Endothelial cell of umbilical vein (primary cell): ENCODE results near the gene SPTBN5. TPM values are rescaled to one million over a fixed set of nuclear protein-coding genes. Genes with fewer than 3 reads are reported as not detected.

Source experiments
- BruUV-seq: library from RNA; stranded (reverse); fragments of 400-500 nt; replicated peaks from 2 replicates; lab custom pipeline; 2021; lab: Mats Ljungman, UMichigan
- CTCF ChIA-PET: fragments of 300-600, 350-600 bp; sonication (Branson Sonifier 250); formaldehyde crosslinking; loops from one replicate; lab custom pipeline; 2021; ENCODE audit warnings: antibody characterized with exemption, inconsistent platforms; lab: Charles Lee
- POLR2A ChIA-PET: fragments of 300-600, 350-600 bp; sonication (Branson Sonifier 250); formaldehyde crosslinking; loops from one replicate; lab custom pipeline; 2021; ENCODE audit warnings: antibody characterized with exemption, inconsistent platforms; lab: Charles Lee
- DNase-seq: peaks from one replicate; pipeline ENCODE4 v3.0.0-alpha.2; 2011; ENCODE audit warnings: low read depth, low spot score
- FAIRE-seq: peaks from 2 replicates; lab custom pipeline; 2011; peaks lifted over from hg19 to GRCh38; lab: Jason Lieb, UNC
- H2AFZ ChIP-seq: 2 replicates; pipeline ENCODE4 v1.6.0; 2012; ENCODE audit warnings: low read depth, low read length, control low read depth, inconsistent platforms
- H3K27ac ChIP-seq: 2 replicates; pipeline ENCODE4 v1.5.1; 2011; ENCODE audit warnings: low read depth, mild to moderate bottlenecking, control low read depth, low read length, moderate library complexity; ENCODE audit not compliant: insufficient read depth
- H3K27me3 ChIP-seq, 2 experiments: 2 replicates each; pipeline versions ENCODE4 v1.6.0 to v1.6.1; 2011; ENCODE audit warnings: low read length in 2 of 2, mixed read lengths in 1 of 2; ENCODE audit not compliant: control insufficient read depth in 2 of 2, insufficient read depth in 2 of 2
- H3K36me3 ChIP-seq, 2 experiments: 2 replicates in 1 of 2; 3 replicates in 1 of 2; pipeline ENCODE4 v1.5.1; 2011; ENCODE audit warnings: low read length in 2 of 2, mild to moderate bottlenecking in 1 of 2, moderate library complexity in 1 of 2; ENCODE audit not compliant: control insufficient read depth in 2 of 2, insufficient read depth in 2 of 2; ENCODE audit errors: extremely low read depth in 1 of 2
- H3K4me1 ChIP-seq: 3 replicates; pipeline ENCODE4 v1.5.1; 2011; ENCODE audit warnings: mild to moderate bottlenecking, low read length; ENCODE audit not compliant: control insufficient read depth, insufficient read depth; ENCODE audit errors: extremely low read depth
- H3K4me2 ChIP-seq: 2 replicates; pipeline ENCODE4 v1.6.1; 2011; ENCODE audit warnings: low read length, control low read depth, mixed read lengths; ENCODE audit not compliant: insufficient read depth
- H3K4me3 ChIP-seq, 3 experiments: fragments of 200-600 bp in 1 of 3; sonication (generic), shearing (Covaris generic) in 1 of 3; replicated peaks in 1 of 3; 2 replicates each; pipeline ENCODE4 v1.5.1; 2011 to 2016; ENCODE audit warnings: control low read depth in 3 of 3, low read length in 3 of 3, mild to moderate bottlenecking in 2 of 3, inconsistent platforms in 1 of 3, low read depth in 1 of 3, moderate library complexity in 1 of 3; ENCODE audit not compliant: insufficient read depth in 1 of 3
- H3K79me2 ChIP-seq: 2 replicates; pipeline ENCODE4 v1.6.0; 2012; ENCODE audit warnings: low read length, inconsistent platforms; ENCODE audit not compliant: control insufficient read depth, insufficient read depth
- H3K9ac ChIP-seq: replicated peaks from 2 replicates; pipeline ENCODE3; 2011; ENCODE audit warnings: low read length, control low read depth; ENCODE audit not compliant: insufficient read depth; ENCODE audit errors: extremely low read depth
- H3K9me1 ChIP-seq: replicated peaks from 3 replicates; pipeline ENCODE4 v1.6.0; 2011; ENCODE audit warnings: mild to moderate bottlenecking, low read length; ENCODE audit not compliant: control insufficient read depth, insufficient read depth; ENCODE audit errors: extremely low read depth
- H3K9me3 ChIP-seq: replicated peaks from 2 replicates; pipeline ENCODE4 v1.5.1; 2012; ENCODE audit warnings: low read length, inconsistent platforms; ENCODE audit not compliant: control insufficient read depth, insufficient read depth
- H4K20me1 ChIP-seq: replicated peaks from 2 replicates; pipeline ENCODE3; 2011; ENCODE audit warnings: mild to moderate bottlenecking, low read length; ENCODE audit not compliant: control insufficient read depth, insufficient read depth; ENCODE audit errors: extremely low read depth
- CTCF ChIP-seq, 2 donors: IDR thresholded peaks; 1 replicate in 1 of 2; 2 replicates in 1 of 2; pipeline ENCODE4 v1.5.1; 2011; ENCODE audit warnings: low read length in 2 of 2, mild to moderate bottlenecking in 2 of 2, moderate library complexity in 2 of 2, control low read depth in 1 of 2, inconsistent platforms in 1 of 2, low read depth in 1 of 2; ENCODE audit not compliant: insufficient read depth in 1 of 2; ENCODE audit errors: extremely low read depth in 1 of 2
- EZH2 ChIP-seq: IDR thresholded peaks from 2 replicates; pipeline ENCODE4 v1.6.1; 2012; ENCODE audit warnings: borderline replicate concordance, low read depth, mild to moderate bottlenecking, moderate library complexity, low read length, inconsistent platforms; ENCODE audit not compliant: severe bottlenecking
- FOS ChIP-seq: IDR thresholded peaks from 2 replicates; pipeline ENCODE4 v1.6.1; 2011; ENCODE audit warnings: mild to moderate bottlenecking, low read length, moderate library complexity, borderline replicate concordance; ENCODE audit not compliant: insufficient read depth
- GATA2 ChIP-seq: IDR thresholded peaks from 2 replicates; pipeline ENCODE4 v1.7.0; 2011; ENCODE audit warnings: low read depth, mild to moderate bottlenecking, moderate library complexity, mixed read lengths, low read length; ENCODE audit not compliant: insufficient read length, insufficient read depth
- JUN ChIP-seq: IDR thresholded peaks from 2 replicates; pipeline ENCODE4 v1.6.1; 2011; ENCODE audit warnings: borderline replicate concordance, low read depth; ENCODE audit not compliant: insufficient read length, insufficient read depth
- MYC ChIP-seq: IDR thresholded peaks from one replicate; pipeline ENCODE4 v1.6.1; 2011; ENCODE audit warnings: mild to moderate bottlenecking, low read depth, low read length
- POLR2A ChIP-seq: IDR thresholded peaks from 2 replicates; pipeline ENCODE4 v1.6.1; 2012; ENCODE audit warnings: low read depth, mild to moderate bottlenecking, control low read depth, low read length
- POLR2AphosphoS5 ChIP-seq: IDR thresholded peaks from 2 replicates; pipeline ENCODE4 v1.6.1; 2012; ENCODE audit warnings: low read depth, mild to moderate bottlenecking, control low read depth, low read length, moderate library complexity; ENCODE audit not compliant: insufficient read depth
- dilution Hi-C: fragments of 300-500 bp; cut with MboI; formaldehyde crosslinking; loops from one replicate; pipeline ENCODE4 v1.15.0; 2019; ENCODE audit warnings: low sequenced_read_pairs; ENCODE audit not compliant: extremely low pct_ligation_motif_present
- intact Hi-C: fragments of 100-400 bp; cut with micrococcal nuclease; formaldehyde crosslinking; loops from one replicate; pipeline ENCODE4 v1.10.0; 2022
- polyA plus RNA-seq, 4 experiments: library from polyadenylated mRNA; depleted of rRNA in 3 of 4; stranded (reverse) in 3 of 4; unstranded in 1 of 4; fragments of >200 nt; gene quantifications; 2 replicates each; pipeline versions ENCODE4 v1.2.1 to v1.2.3, GENCODE V29; 2011 to 2012; ENCODE audit warnings: missing spikeins in 1 of 4
- total RNA-seq: library from RNA; stranded (reverse); gene quantifications from 2 replicates; pipeline ENCODE4 v1.2.3, GENCODE V29; 2021
- TF ChIP-seq, protein P1 (sequence below): IDR thresholded peaks from 2 replicates; pipeline ENCODE4 v1.6.1; 2011; ENCODE audit not compliant: insufficient read depth, insufficient read length

Gene SPTBN5
- total and polyA plus RNA-seq, 2 donors (not counting 3 experiments of a cell fraction or from before 2014, with no cell fraction given): 12.0 to 19.0 TPM

- Histone ChIP-seq H3K9me1 (no peaks in the 10 kb centered on the region), H3K27ac (no peak overlapping the region), H3K4me2 (no peak overlapping the region), H3K9me3 (no peaks in the 10 kb centered on the region), H3K36me3 (peaks cover 2 to 6% of the 10 kb centered on the region in 2 experiments), H3K4me1 (peaks cover 37% of the 10 kb centered on the region), H3K4me3 (no peak overlapping the region), H3K27me3 (no peaks in the 10 kb centered on the region), H2AFZ (no peak overlapping the region), H3K79me2 (peaks cover 22% of the 10 kb centered on the region), H3K9ac (no peak overlapping the region), H4K20me1 (no peaks in the 10 kb centered on the region)
- dilution Hi-C loops (no loop called here), intact Hi-C loops (no loop called here)
- no TSS peak for BruUV-seq
- ChIA-PET CTCF (interaction anchor here (1.1 to 15.9 kb wide), 2 partner anchors 11 to 24 kb away, joined by 3 to 754 read pairs; partner anchors contain the start of gene MAPKBP1), POLR2A (no interaction called here)
- DNase-seq (no peak), FAIRE-seq (no peak)
- TF ChIP-seq POLR2AphosphoS5 (no peak), GATA2 (no peak), JUN (no peak), MYC (no peak), CTCF (IDR thresholded peaks at IDR 0.05; ENCODE audit: extremely low read depth in 1 of 2, insufficient read depth in 1 of 2, low read depth in 1 of 2, low read length in 2 of 2) (no peak), POLR2A (no peak), EZH2 (no peak), FOS (no peak)
- TF ChIP-seq, protein P1, sequence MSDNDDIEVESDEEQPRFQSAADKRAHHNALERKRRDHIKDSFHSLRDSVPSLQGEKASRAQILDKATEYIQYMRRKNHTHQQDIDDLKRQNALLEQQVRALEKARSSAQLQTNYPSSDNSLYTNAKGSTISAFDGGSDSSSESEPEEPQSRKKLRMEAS: no peak
Observed at GRCh38 chr15:41799488-41799805, 94.4 kb downstream of the SPTBN5 start.
